Measurements from ENCODE around the gene MPP4. TPM values are rescaled to one million over a fixed set of nuclear protein-coding genes. Genes with fewer than 3 reads are reported as not detected.

MPP4 gene
- total and polyA plus RNA-seq, 9 of the 15 experiments (the other 6 are each of a cell fraction or from before 2014, with no cell fraction given), result 0.03 to 0.08 TPM; not detected in 7

- intact Hi-C loops (cut with micrococcal nuclease), result no loop called here
- no peak overlapping the region for H3K9ac ChIP-seq (ENCODE audit: insufficient read depth in 1 of 2, low read depth in 2 of 2, low read length in 2 of 2)
- H3K9me1 ChIP-seq (ENCODE audit: control insufficient read depth, insufficient read depth, low read length), result no peaks in the 10 kb centered on the region
- CTCF ChIA-PET (ENCODE audit: low intra/inter-chr PET ratio), result no interaction called here
- FAIRE-seq, result no peak
- no peak for ATAC-seq
- no peaks in the 10 kb centered on the region for H3K9me3 ChIP-seq (replicated peaks; ENCODE audit: control insufficient read depth, insufficient read depth, low read depth, low read length)
- H3K4me3 ChIP-seq, result no peak overlapping the region
- peaks cover 0 to 12% of the 10 kb centered on the region in 2 experiments; a peak in 1 of 5 replicates for H3K27me3 ChIP-seq (ENCODE audit: control insufficient read depth in 2 of 2, insufficient read depth in 2 of 2, low read length in 2 of 2)
- WGBS (ENCODE audit: insufficient coverage, low coverage, missing lambda C conversion rate), result 0% methylated on average over 1 of the region's 2 CpGs
- no peaks in the 10 kb centered on the region for H3K79me2 ChIP-seq (ENCODE audit: control insufficient read depth, insufficient read depth, low read length)
- no peak for DNase-seq (ENCODE audit: extremely low read depth in 1 of 4, low spot score in 3 of 4)
- in situ Hi-C loops (cut with MboI), result no loop called here
- BruUV-seq (replicated peaks), result no TSS peak
- POLR2A ChIA-PET, result no interaction called here
- no peak overlapping the region for H3K27ac ChIP-seq (ENCODE audit: extremely low read depth, low read depth, low read length)
- H2AFZ ChIP-seq (ENCODE audit: low read depth, low read length), result no peak overlapping the region
- no peaks in the 10 kb centered on the region for H3K4me1 ChIP-seq (replicated peaks in 1 of 2; ENCODE audit: control insufficient read depth in 2 of 2, insufficient read depth in 2 of 2, low read length in 2 of 2)
- H3K36me3 ChIP-seq (ENCODE audit: control insufficient read depth, insufficient read depth, low read length), result no peaks in the 10 kb centered on the region
- H4K20me1 ChIP-seq (replicated peaks; ENCODE audit: control insufficient read depth, insufficient read depth, low read length), result no peaks in the 10 kb centered on the region
- TF ChIP-seq FOXP4 (CRISPR knock-in tag; IDR thresholded peaks at IDR 0.05; ENCODE audit: borderline replicate concordance), result no peak
- TF ChIP-seq NR2C2 (CRISPR knock-in tag; IDR thresholded peaks at IDR 0.05), result no peak
- no peak for TF ChIP-seq NR2C2 (tag; IDR thresholded peaks at IDR 0.05)
- TF ChIP-seq ZNF785 (CRISPR knock-in tag; IDR thresholded peaks at IDR 0.05), result no peak
- TF ChIP-seq KAT2B (IDR thresholded peaks at IDR 0.05; ENCODE audit: low read depth, low read length), result no peak
- no peak for TF ChIP-seq CHCHD3 (CRISPR knock-in tag; IDR thresholded peaks at IDR 0.05)
- H3K4me2 ChIP-seq (ENCODE audit: insufficient read depth, low read length), result no peak overlapping the region
Measured at GRCh38 chr2:201673546-201673945, 24.9 kb downstream of the MPP4 start.

Measured in K562 (cell line).